Stimulated activated CD4-positive, alpha-beta T cell treated with anti-CD3 and anti-CD28 coated beads, TNF-alpha, amount 100 ng/mL, for 1 hour (primary cell): ENCODE data around the gene SLC26A4.

Experiments
- DNase-seq, 3 donors: peaks; one replicate each; pipeline ENCODE4 v3.0.0-alpha.2; 2020; ENCODE audit warnings: low read depth in 3 of 3, low spot score in 1 of 3

SLC26A4 gene

GRCh38 chr7:107694386-107694785 lies 33.8 kb downstream of the SLC26A4 start:
- no peak for DNase-seq

GRCh38 chr7:107696330-107696946 lies 35.8 kb downstream of the SLC26A4 start:
- no peak for DNase-seq

- DNase-seq, result no peak
Observed at GRCh38 chr7:107697321-107698049, 36.9 kb downstream of the SLC26A4 start.

GRCh38 chr7:107700570-107700969 lies 39.9 kb downstream of the SLC26A4 start:
- DNase-seq, result no peak

GRCh38 chr7:107701191-107701590 lies 40.6 kb downstream of the SLC26A4 start:
- no peak for DNase-seq

- DNase-seq, result no peak
Observed at GRCh38 chr7:107703219-107703618, 42.6 kb downstream of the SLC26A4 start.

- no peak for DNase-seq
Observed at GRCh38 chr7:107703872-107704271, 43.2 kb downstream of the SLC26A4 start.

GRCh38 chr7:107708956-107709355 lies 48.3 kb downstream of the SLC26A4 start:
- no peak for DNase-seq

GRCh38 chr7:107711301-107711700 lies 50.7 kb downstream of the SLC26A4 start:
- no peak for DNase-seq

- DNase-seq, result no peak
Observed at GRCh38 chr7:107712025-107712424, 51.4 kb downstream of the SLC26A4 start.

- no peak for DNase-seq
Observed at GRCh38 chr7:107712896-107713295, 52.3 kb downstream of the SLC26A4 start.

GRCh38 chr7:107715531-107715930 lies 54.9 kb downstream of the SLC26A4 start:
- no peak for DNase-seq

GRCh38 chr7:107718456-107719193 lies 58.0 kb downstream of the SLC26A4 start:
- DNase-seq, result no peak

GRCh38 chr7:107721286-107721685 lies 60.7 kb downstream of the SLC26A4 start:
- no peak for DNase-seq

GRCh38 chr7:107723255-107723654 lies 62.6 kb downstream of the SLC26A4 start:
- no peak for DNase-seq

- DNase-seq, result no peak
Observed at GRCh38 chr7:107725138-107725740, 64.6 kb downstream of the SLC26A4 start.

- no peak for DNase-seq
Observed at GRCh38 chr7:107726356-107727130, 65.9 kb downstream of the SLC26A4 start.

GRCh38 chr7:107728276-107728675 lies 67.6 kb downstream of the SLC26A4 start:
- no peak for DNase-seq

- DNase-seq, result no peak
Observed at GRCh38 chr7:107742678-107743566, 82.3 kb downstream of the SLC26A4 start.
